PC-9 (cell line): ENCODE measurements around the gene EPGN. TPM values are rescaled to one million over a fixed set of nuclear protein-coding genes. Genes with fewer than 3 reads are reported as not detected.

Experiments
- BruUV-seq: library from RNA; stranded (reverse); fragments of 400-500 nt; replicated peaks from 2 replicates; lab custom pipeline; 2021; lab: Mats Ljungman, UMichigan
- CTCF ChIA-PET: fragments of 300-600 bp; sonication (Branson Sonifier 250); formaldehyde crosslinking; loops from one replicate; lab custom pipeline; 2022; ENCODE audit warnings: antibody characterized with exemption; lab: Charles Lee
- POLR2A ChIA-PET: fragments of 300-600 bp; sonication (Branson Sonifier 250); formaldehyde crosslinking; loops from one replicate; lab custom pipeline; 2022; ENCODE audit warnings: antibody characterized with exemption; ENCODE audit not compliant: unreplicated experiment; lab: Charles Lee
- DNase-seq, 2 experiments: peaks; one replicate each; pipeline versions ENCODE4 v3.0.0 to v3.0.0-alpha.2; 2015 to 2022; ENCODE audit warnings: mixed read lengths in 1 of 2
- H2AFZ ChIP-seq: fragments of 200-600 bp; sonication (generic); 2 replicates; pipeline ENCODE4 v1.8.1; 2017; ENCODE audit warnings: antibody characterized with exemption
- H3F3A ChIP-seq: fragments of 200-600 bp; sonication (generic); 2 replicates; pipeline ENCODE4 v1.8.1; 2017; ENCODE audit warnings: antibody characterized with exemption, mild to moderate bottlenecking, low read depth; ENCODE audit not compliant: insufficient read depth
- H3K27ac ChIP-seq: fragments of 200-600 bp; sonication (generic); 2 replicates; pipeline ENCODE4 v1.6.1; 2016; ENCODE audit warnings: mixed run types
- H3K27me3 ChIP-seq: fragments of 200-600 bp; sonication (generic); 2 replicates; pipeline ENCODE4 v1.6.1; 2016; ENCODE audit warnings: low read depth, mixed run types; ENCODE audit not compliant: insufficient read depth
- H3K36me3 ChIP-seq: fragments of 200-600 bp; sonication (generic); 2 replicates; pipeline ENCODE4 v1.6.1; 2016; ENCODE audit warnings: low read depth, mixed run types
- H3K4me1 ChIP-seq: fragments of 200-600 bp; sonication (generic); replicated peaks from 2 replicates; pipeline ENCODE4 v1.6.1; 2016; ENCODE audit warnings: mixed run types; ENCODE audit not compliant: insufficient read depth
- H3K4me2 ChIP-seq: fragments of 200-600 bp; sonication (generic); 2 replicates; pipeline ENCODE4 v1.6.1; 2017; ENCODE audit warnings: mixed run types
- H3K4me3 ChIP-seq: fragments of 200-600 bp; sonication (generic); 2 replicates; pipeline ENCODE4 v1.6.1; 2016; ENCODE audit warnings: mixed run types
- H3K79me2 ChIP-seq: fragments of 200-600 bp; sonication (generic); 2 replicates; pipeline ENCODE4 v1.6.1; 2017; ENCODE audit warnings: low read depth, mixed run types
- H3K9me2 ChIP-seq: fragments of 200-600 bp; sonication (generic); 2 replicates; pipeline ENCODE4 v1.8.1; 2017; ENCODE audit warnings: mild to moderate bottlenecking; ENCODE audit not compliant: insufficient read depth
- H3K9me3 ChIP-seq: fragments of 200-600 bp; sonication (generic); 2 replicates; pipeline ENCODE4 v1.8.1; 2016; ENCODE audit warnings: low read depth; ENCODE audit not compliant: insufficient read depth
- H4K20me1 ChIP-seq: fragments of 200-600 bp; sonication (generic); 2 replicates; pipeline ENCODE4 v1.8.1; 2017; ENCODE audit not compliant: insufficient read depth
- EZH2 ChIP-seq: fragments of 200-600 bp; sonication (generic); IDR thresholded peaks from 2 replicates; pipeline ENCODE4 v1.8.0; 2017; ENCODE audit warnings: antibody characterized with exemption, low read depth
- intact Hi-C: fragments of 100-400 bp; cut with micrococcal nuclease; formaldehyde crosslinking; loops from one replicate; pipeline ENCODE4 v1.10.0; 2022; ENCODE audit not compliant: unreplicated experiment
- total RNA-seq: library from RNA; stranded (reverse); gene quantifications from 2 replicates; pipeline ENCODE4 v1.2.3, GENCODE V29; 2021
- TF ChIP-seq, protein P1 (sequence below): fragments of 200-600 bp; sonication (generic); conservative IDR thresholded peaks from 2 replicates; pipeline ENCODE4 v1.6.1; 2017; ENCODE audit warnings: mixed run types, antibody characterized with exemption, mild to moderate bottlenecking, moderate library complexity

The EPGN gene
- total RNA-seq, 1 experiment from 2014 or later: 4.5 TPM

GRCh38 chr4:74314329-74314728 lies 6.1 kb downstream of the EPGN start:
- no peaks in the 10 kb centered on the region for H3K36me3 ChIP-seq
- BruUV-seq: no TSS peak
- no peak overlapping the region for H3K27ac ChIP-seq
- no peak overlapping the region for H3K4me3 ChIP-seq
- no peaks in the 10 kb centered on the region for H3K9me3 ChIP-seq
- DNase-seq: no peak
- TF ChIP-seq, protein P1, sequence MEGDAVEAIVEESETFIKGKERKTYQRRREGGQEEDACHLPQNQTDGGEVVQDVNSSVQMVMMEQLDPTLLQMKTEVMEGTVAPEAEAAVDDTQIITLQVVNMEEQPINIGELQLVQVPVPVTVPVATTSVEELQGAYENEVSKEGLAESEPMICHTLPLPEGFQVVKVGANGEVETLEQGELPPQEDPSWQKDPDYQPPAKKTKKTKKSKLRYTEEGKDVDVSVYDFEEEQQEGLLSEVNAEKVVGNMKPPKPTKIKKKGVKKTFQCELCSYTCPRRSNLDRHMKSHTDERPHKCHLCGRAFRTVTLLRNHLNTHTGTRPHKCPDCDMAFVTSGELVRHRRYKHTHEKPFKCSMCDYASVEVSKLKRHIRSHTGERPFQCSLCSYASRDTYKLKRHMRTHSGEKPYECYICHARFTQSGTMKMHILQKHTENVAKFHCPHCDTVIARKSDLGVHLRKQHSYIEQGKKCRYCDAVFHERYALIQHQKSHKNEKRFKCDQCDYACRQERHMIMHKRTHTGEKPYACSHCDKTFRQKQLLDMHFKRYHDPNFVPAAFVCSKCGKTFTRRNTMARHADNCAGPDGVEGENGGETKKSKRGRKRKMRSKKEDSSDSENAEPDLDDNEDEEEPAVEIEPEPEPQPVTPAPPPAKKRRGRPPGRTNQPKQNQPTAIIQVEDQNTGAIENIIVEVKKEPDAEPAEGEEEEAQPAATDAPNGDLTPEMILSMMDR: no peak
- no peak for TF ChIP-seq EZH2
- no peak overlapping the region for H3K4me2 ChIP-seq
- no peaks in the 10 kb centered on the region for H3K9me2 ChIP-seq
- H2AFZ ChIP-seq: no peak overlapping the region
- no peaks in the 10 kb centered on the region for H4K20me1 ChIP-seq
- H3K79me2 ChIP-seq: no peaks in the 10 kb centered on the region
- POLR2A ChIA-PET: no interaction called here
- intact Hi-C loops: no loop called here
- no peaks in the 10 kb centered on the region for H3K27me3 ChIP-seq
- CTCF ChIA-PET: no interaction called here
- no peaks in the 10 kb centered on the region for H3F3A ChIP-seq
- H3K4me1 ChIP-seq: no peaks in the 10 kb centered on the region

GRCh38 chr4:74314944-74315343 lies 6.7 kb downstream of the EPGN start:
- Histone ChIP-seq H2AFZ (no peak overlapping the region), H3K4me3 (no peak overlapping the region), H3K4me2 (no peak overlapping the region), H3F3A (no peaks in the 10 kb centered on the region), H3K79me2 (no peaks in the 10 kb centered on the region), H3K36me3 (no peaks in the 10 kb centered on the region), H4K20me1 (no peaks in the 10 kb centered on the region), H3K9me2 (no peaks in the 10 kb centered on the region), H3K4me1 (0 out of 2 replicates have a peak, but pooled peaks cover under 1% of the 10 kb centered on the region), H3K9me3 (no peaks in the 10 kb centered on the region), H3K27ac (no peak overlapping the region), H3K27me3 (no peaks in the 10 kb centered on the region)
- BruUV-seq: no TSS peak
- ChIA-PET POLR2A (no interaction called here), CTCF (no interaction called here)
- intact Hi-C loops: no loop called here
- DNase-seq: no peak
- no peak for TF ChIP-seq EZH2
- TF ChIP-seq, protein P1: no peak

DNA sequence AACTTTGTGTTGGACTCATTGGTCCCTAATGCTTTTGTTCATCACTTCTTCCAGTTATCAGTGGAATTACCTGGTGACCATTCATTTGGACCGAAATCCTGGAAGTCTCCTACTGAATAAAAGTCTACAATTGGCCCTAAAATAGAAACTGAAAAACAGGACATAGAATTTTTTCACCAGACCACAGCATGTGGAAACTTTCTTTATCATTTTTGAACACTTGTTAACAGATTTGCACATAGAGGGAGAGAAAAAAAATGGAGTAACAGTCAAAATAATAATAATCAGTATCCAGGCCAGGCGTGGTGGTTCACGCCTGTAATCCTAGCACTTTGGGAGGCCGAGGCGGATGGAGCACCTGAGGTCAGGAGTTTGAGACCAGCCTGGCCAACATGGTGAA lies 7.1 kb downstream of the EPGN start:
- Histone ChIP-seq H3K79me2 (no peaks in the 10 kb centered on the region), H3K4me2 (no peak overlapping the region), H3F3A (no peaks in the 10 kb centered on the region), H2AFZ (no peak overlapping the region), H3K4me3 (no peak overlapping the region), H3K9me3 (no peaks in the 10 kb centered on the region), H3K4me1 (0 out of 2 replicates have a peak, but pooled peaks cover 5% of the 10 kb centered on the region), H3K27me3 (no peaks in the 10 kb centered on the region), H3K9me2 (no peaks in the 10 kb centered on the region), H3K36me3 (no peaks in the 10 kb centered on the region), H3K27ac (no peak overlapping the region), H4K20me1 (no peaks in the 10 kb centered on the region)
- BruUV-seq: no TSS peak
- intact Hi-C loops: no loop called here
- TF ChIP-seq EZH2: no peak
- TF ChIP-seq, protein P1: no peak
- POLR2A ChIA-PET: no interaction called here
- no peak for DNase-seq
- CTCF ChIA-PET: no interaction called here
